WTC11 (cell line): ENCODE data around the gene PSMD5. TPM values are rescaled to one million over a fixed set of nuclear protein-coding genes. Genes with fewer than 3 reads are reported as not detected.

Experiments used
- ATAC-seq: fragments of 200-7000 bp; cut with Tn5 transposase; 2 replicates; pipeline ENCODE4 v1.10.0; 2021; ENCODE audit warnings: mild to moderate bottlenecking, moderate library complexity
- CTCF ChIA-PET: fragments of 300-600 bp; sonication (Branson Sonifier 250); formaldehyde crosslinking; loops from one replicate; lab custom pipeline; 2021; ENCODE audit warnings: antibody characterized with exemption; lab: Charles Lee
- POLR2A ChIA-PET: fragments of 350-600 bp; sonication (Branson Sonifier 250); formaldehyde crosslinking; loops from one replicate; lab custom pipeline; 2021; ENCODE audit warnings: antibody characterized with exemption; lab: Charles Lee
- DNase-seq: peaks from one replicate; pipeline ENCODE4 v3.0.0; 2021; ENCODE audit warnings: low spot score
- H3K27ac Mint-ChIP-seq: 2 replicates; pipeline ENCODE4 v1.8.0; 2021; ENCODE audit warnings: mixed read lengths
- H3K27me3 Mint-ChIP-seq: 2 replicates; pipeline ENCODE4 v1.8.0; 2021; ENCODE audit warnings: low read depth, mild to moderate bottlenecking, moderate library complexity, mixed read lengths
- H3K36me3 Mint-ChIP-seq: 2 replicates; pipeline ENCODE4 v1.8.0; 2021; ENCODE audit warnings: mixed read lengths
- H3K4me1 Mint-ChIP-seq: 2 replicates; pipeline ENCODE4 v1.8.0; 2022; ENCODE audit warnings: mixed read lengths
- H3K4me3 Mint-ChIP-seq: 2 replicates; pipeline ENCODE4 v1.8.0; 2021; ENCODE audit warnings: mild to moderate bottlenecking, moderate library complexity, mixed read lengths
- H3K9me3 Mint-ChIP-seq: 2 replicates; pipeline ENCODE4 v1.8.0; 2021; ENCODE audit warnings: mixed read lengths
- CREB1 ChIP-seq: sonication (generic); formaldehyde crosslinking; IDR thresholded peaks from 2 replicates; pipeline ENCODE4 v1.8.0; 2023; ENCODE audit warnings: mild to moderate bottlenecking, missing genetic modification reagents
- EMX1 ChIP-seq: fragments of 250-450 bp; sonication (Bioruptor Pico); IDR thresholded peaks from 2 replicates; pipeline ENCODE4 v1.8.0; 2021; ENCODE audit warnings: mild to moderate bottlenecking
- ESRRA ChIP-seq: sonication (generic); formaldehyde crosslinking; IDR thresholded peaks from 2 replicates; pipeline ENCODE4 v1.8.1; 2022; ENCODE audit warnings: mild to moderate bottlenecking, missing genetic modification reagents, borderline replicate concordance
- HMGA2 ChIP-seq: fragments of 250-450 bp; sonication (Bioruptor Pico); IDR thresholded peaks from 2 replicates; pipeline ENCODE4 v1.4.0; 2021; ENCODE audit warnings: mild to moderate bottlenecking, moderate library complexity
- IRF2 ChIP-seq: sonication (generic); formaldehyde crosslinking; IDR thresholded peaks from 2 replicates; pipeline ENCODE4 v1.8.0; 2022; ENCODE audit warnings: low read depth, missing genetic modification reagents, borderline replicate concordance
- NFATC4 ChIP-seq: fragments of 250-450 bp; sonication (Bioruptor Pico); IDR thresholded peaks from 2 replicates; pipeline ENCODE4 v1.9.0; 2021; ENCODE audit warnings: mild to moderate bottlenecking
- NFE2L1 ChIP-seq: sonication (generic); formaldehyde crosslinking; IDR thresholded peaks from 2 replicates; pipeline ENCODE4 v1.8.1; 2023; ENCODE audit warnings: missing genetic modification reagents
- NFYB ChIP-seq: sonication (generic); formaldehyde crosslinking; conservative IDR thresholded peaks from 2 replicates; pipeline ENCODE4 v1.8.0; 2022; ENCODE audit warnings: low read depth, missing genetic modification reagents
- PRRX2 ChIP-seq: fragments of 250-450 bp; sonication (Bioruptor Pico); IDR thresholded peaks from 2 replicates; pipeline ENCODE4 v1.8.0; 2021; ENCODE audit warnings: mild to moderate bottlenecking
- TEAD1 ChIP-seq: sonication (generic); formaldehyde crosslinking; IDR thresholded peaks from 2 replicates; pipeline ENCODE4 v1.8.0; 2022; ENCODE audit warnings: mild to moderate bottlenecking, missing genetic modification reagents
- ZNF219 ChIP-seq: sonication (generic); formaldehyde crosslinking; IDR thresholded peaks from 2 replicates; pipeline ENCODE4 v1.8.0; 2023; ENCODE audit warnings: missing genetic modification reagents, mild to moderate bottlenecking, borderline replicate concordance
- ZNF232 ChIP-seq: sonication (generic); formaldehyde crosslinking; IDR thresholded peaks from 2 replicates; pipeline ENCODE4 v1.8.0; 2022; ENCODE audit warnings: mild to moderate bottlenecking, missing genetic modification reagents
- ZNF396 ChIP-seq: fragments of 250-450 bp; sonication (Bioruptor Pico); IDR thresholded peaks from 2 replicates; pipeline ENCODE4 v1.8.0; 2021; ENCODE audit warnings: mild to moderate bottlenecking, moderate library complexity, borderline replicate concordance
- ZNF671 ChIP-seq: fragments of 250-450 bp; sonication (Bioruptor Pico); IDR thresholded peaks from 2 replicates; pipeline ENCODE4 v1.8.0; 2021; ENCODE audit warnings: mild to moderate bottlenecking
- total RNA-seq: library from RNA; stranded (reverse); gene quantifications from 3 replicates; pipeline ENCODE4 v1.2.3, GENCODE V29; 2021
- TF ChIP-seq, protein P1 (sequence below): sonication (generic); formaldehyde crosslinking; IDR thresholded peaks from 2 replicates; pipeline ENCODE4 v1.8.1; 2023; ENCODE audit warnings: mild to moderate bottlenecking, missing genetic modification reagents
- TF ChIP-seq, protein P2 (sequence below): sonication (generic); formaldehyde crosslinking; IDR thresholded peaks from 2 replicates; pipeline ENCODE4 v1.8.0; 2022; ENCODE audit warnings: mild to moderate bottlenecking, missing genetic modification reagents
- TF ChIP-seq, protein P3 (sequence below): fragments of 250-450 bp; sonication (Bioruptor Pico); IDR thresholded peaks from 2 replicates; pipeline ENCODE4 v1.9.0; 2021; ENCODE audit warnings: mild to moderate bottlenecking

The PSMD5 gene
- total RNA-seq, 1 experiment from 2014 or later: 61.1 TPM

DNA sequence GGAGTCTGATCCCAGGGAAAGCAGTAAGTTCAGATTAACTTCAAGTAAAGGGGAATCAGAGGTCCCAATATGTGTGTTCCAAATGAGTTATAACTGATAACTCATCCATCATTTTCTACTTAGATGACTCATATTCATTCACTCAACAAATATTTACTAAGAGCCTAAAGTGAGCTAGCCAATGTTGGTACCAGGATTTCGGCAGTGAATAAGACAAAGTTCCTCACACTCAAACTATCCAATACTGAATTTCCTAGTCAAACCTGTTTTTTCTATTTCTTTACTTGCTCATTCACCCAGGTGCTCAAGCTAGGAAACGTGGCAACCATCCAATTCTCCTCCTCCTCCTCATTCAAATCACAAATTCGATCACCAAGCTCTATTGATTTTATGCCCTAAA is 75.3 kb downstream of the PSMD5 start:
- peaks cover 5% of the 10 kb centered on the region; the same call in 1 of the 2 replicates for H3K4me1 Mint-ChIP-seq
- ChIA-PET POLR2A (no interaction called here), CTCF (interaction anchor here (1.5 kb wide), 1 partner anchor 38 kb away, joined by 5 read pairs; no protein-coding TSS in a partner anchor)
- no peak overlapping the region for H3K4me3 Mint-ChIP-seq
- no peak overlapping the region for H3K27ac Mint-ChIP-seq
- H3K9me3 Mint-ChIP-seq: no peaks in the 10 kb centered on the region
- H3K27me3 Mint-ChIP-seq: no peaks in the 10 kb centered on the region
- DNase-seq (no peak), ATAC-seq (no peak)
- H3K36me3 Mint-ChIP-seq: peaks cover 52% of the 10 kb centered on the region
- TF ChIP-seq, protein P1, sequence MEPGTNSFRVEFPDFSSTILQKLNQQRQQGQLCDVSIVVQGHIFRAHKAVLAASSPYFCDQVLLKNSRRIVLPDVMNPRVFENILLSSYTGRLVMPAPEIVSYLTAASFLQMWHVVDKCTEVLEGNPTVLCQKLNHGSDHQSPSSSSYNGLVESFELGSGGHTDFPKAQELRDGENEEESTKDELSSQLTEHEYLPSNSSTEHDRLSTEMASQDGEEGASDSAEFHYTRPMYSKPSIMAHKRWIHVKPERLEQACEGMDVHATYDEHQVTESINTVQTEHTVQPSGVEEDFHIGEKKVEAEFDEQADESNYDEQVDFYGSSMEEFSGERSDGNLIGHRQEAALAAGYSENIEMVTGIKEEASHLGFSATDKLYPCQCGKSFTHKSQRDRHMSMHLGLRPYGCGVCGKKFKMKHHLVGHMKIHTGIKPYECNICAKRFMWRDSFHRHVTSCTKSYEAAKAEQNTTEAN: no peak
- TF ChIP-seq ESRRA (CRISPR knock-in tag) (no peak), IRF2 (no peak), ZNF232 (no peak), HMGA2 (CRISPR knock-in tag) (no peak), EMX1 (CRISPR knock-in tag) (no peak), ZNF671 (CRISPR knock-in tag) (no peak), NFYB (CRISPR knock-in tag) (no peak), NFE2L1 (CRISPR knock-in tag) (no peak), TEAD1 (CRISPR knock-in tag) (no peak), ZNF219 (CRISPR knock-in tag) (no peak), NFATC4 (CRISPR knock-in tag) (no peak), CREB1 (no peak), ZNF396 (no peak), PRRX2 (CRISPR knock-in tag) (no peak)
- TF ChIP-seq, protein P2, sequence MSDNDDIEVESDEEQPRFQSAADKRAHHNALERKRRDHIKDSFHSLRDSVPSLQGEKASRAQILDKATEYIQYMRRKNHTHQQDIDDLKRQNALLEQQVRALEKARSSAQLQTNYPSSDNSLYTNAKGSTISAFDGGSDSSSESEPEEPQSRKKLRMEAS: no peak
- TF ChIP-seq, protein P3, sequence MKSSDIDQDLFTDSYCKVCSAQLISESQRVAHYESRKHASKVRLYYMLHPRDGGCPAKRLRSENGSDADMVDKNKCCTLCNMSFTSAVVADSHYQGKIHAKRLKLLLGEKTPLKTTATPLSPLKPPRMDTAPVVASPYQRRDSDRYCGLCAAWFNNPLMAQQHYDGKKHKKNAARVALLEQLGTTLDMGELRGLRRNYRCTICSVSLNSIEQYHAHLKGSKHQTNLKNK (CRISPR knock-in tag): no peak

Other genes with a start within 250 kb of the PSMD5 start
- 0.80 to 1.0 TPM (median 0.92 TPM) in 3 replicates for gene MEGF9, start 128.5 kb downstream of the PSMD5 start, total RNA-seq
- gene FBXW2, start 49.5 kb downstream of the PSMD5 start, total RNA-seq: 57.2 to 59.8 TPM (median 57.4 TPM) in 3 replicates
- gene PHF19, start 34.3 kb upstream of the PSMD5 start, total RNA-seq: 29.3 to 39.0 TPM (median 35.4 TPM) in 3 replicates
- gene TRAF1, start 83.9 kb upstream of the PSMD5 start, total RNA-seq: 1.8 to 3.1 TPM (median 2.9 TPM) in 3 replicates
- 0.57 to 0.71 TPM (median 0.62 TPM) in 3 replicates for gene C5, start 207.4 kb upstream of the PSMD5 start, total RNA-seq
- 13.2 to 14.2 TPM (median 13.3 TPM) in 3 replicates for gene CNTRL, start 232.0 kb upstream of the PSMD5 start, total RNA-seq